B cell (primary cell): ENCODE measurements around the gene FBXO48. TPM values are rescaled to one million over a fixed set of nuclear protein-coding genes. Genes with fewer than 3 reads are reported as not detected.

ENCODE experiments used
- ATAC-seq: fragments of 200-7000 bp; cut with Tn5 transposase; one replicate; pipeline ENCODE4 v1.10.0; 2021; ENCODE audit warnings: low read depth, mild to moderate bottlenecking, moderate number of reproducible peaks, moderate library complexity
- CTCF ChIA-PET: fragments of 350-600 bp; sonication (Branson Sonifier 250); formaldehyde crosslinking; loops from one replicate; lab custom pipeline; 2021; ENCODE audit warnings: antibody characterized with exemption, inconsistent platforms; lab: Charles Lee
- POLR2A ChIA-PET: fragments of 350-600 bp; sonication (Branson Sonifier 250); formaldehyde crosslinking; loops from one replicate; lab custom pipeline; 2021; ENCODE audit warnings: antibody characterized with exemption; lab: Charles Lee
- DNase-seq: peaks from one replicate; pipeline ENCODE4 v3.0.0; 2013
- H2AFZ ChIP-seq: 2 replicates; pipeline ENCODE4 v1.6.1; 2012; ENCODE audit warnings: mild to moderate bottlenecking, low read depth, low read length; ENCODE audit not compliant: insufficient read depth, poor library complexity, severe bottlenecking
- H3K27ac ChIP-seq, 2 donors: 1 replicate in 1 of 2; 2 replicates in 1 of 2; pipeline ENCODE4 v1.5.1; 2012 to 2013; ENCODE audit warnings: low read length in 2 of 2, mild to moderate bottlenecking in 2 of 2, moderate library complexity in 1 of 2
- H3K27me3 ChIP-seq, 4 experiments: fragments of 200-600 bp in 1 of 4; sonication (generic) in 1 of 4; replicated peaks in 1 of 4; 1 replicate in 2 of 4; 2 replicates in 2 of 4; pipeline versions ENCODE4 v1.6.1 to v1.7.0; 2013 to 2016; ENCODE audit warnings: low read length in 3 of 4, mild to moderate bottlenecking in 2 of 4, mixed read lengths in 1 of 4, moderate library complexity in 1 of 4; ENCODE audit not compliant: insufficient read depth in 4 of 4, control insufficient read depth in 3 of 4; ENCODE audit errors: control extremely low read depth in 1 of 4
- H3K36me3 ChIP-seq, 2 experiments: replicated peaks in 1 of 2; 1 replicate in 1 of 2; 2 replicates in 1 of 2; pipeline versions ENCODE4 v1.6.1 to v1.7.1; 2013; ENCODE audit warnings: low read length in 1 of 2; ENCODE audit not compliant: insufficient read depth in 2 of 2, control insufficient read depth in 1 of 2; ENCODE audit errors: control extremely low read depth in 1 of 2, extremely low read depth in 1 of 2
- H3K4me1 ChIP-seq, 2 donors: fragments of 200-600 bp in 1 of 2; sonication (generic) in 1 of 2; 1 replicate in 1 of 2; 2 replicates in 1 of 2; pipeline versions ENCODE4 v1.5.1 to v1.6.1; 2013 to 2017; ENCODE audit warnings: low read length in 2 of 2; ENCODE audit not compliant: control insufficient read depth in 2 of 2, insufficient read depth in 2 of 2
- H3K4me2 ChIP-seq: replicated peaks from 2 replicates; pipeline ENCODE3; 2012; ENCODE audit warnings: mild to moderate bottlenecking, low read depth, low read length; ENCODE audit not compliant: poor library complexity, severe bottlenecking
- H3K4me3 ChIP-seq, 5 experiments: fragments of 200-600 bp in 1 of 5; sonication (generic) in 1 of 5; 1 replicate in 3 of 5; 2 replicates in 2 of 5; pipeline versions ENCODE4 v1.5.1 to v1.7.0; 2011 to 2016; ENCODE audit warnings: low read length in 4 of 5, mild to moderate bottlenecking in 4 of 5, low read depth in 2 of 5, control low read depth in 1 of 5, moderate library complexity in 1 of 5; ENCODE audit not compliant: insufficient read depth in 1 of 5; ENCODE audit errors: control extremely low read depth in 1 of 5, extremely low read depth in 1 of 5
- H3K79me2 ChIP-seq: fragments of 200-600 bp; sonication (generic); one replicate; pipeline ENCODE4 v1.6.0; 2016; ENCODE audit warnings: low read length; ENCODE audit not compliant: control insufficient read depth, insufficient read depth
- H3K9ac ChIP-seq: fragments of 200-600 bp; sonication (generic); 2 replicates; pipeline ENCODE4 v1.6.1; 2017; ENCODE audit warnings: mild to moderate bottlenecking, low read length, moderate library complexity
- H3K9me3 ChIP-seq, 3 donors: one replicate each; pipeline versions ENCODE4 v1.6.1 to v1.7.1; 2013; ENCODE audit warnings: low read length in 2 of 3; ENCODE audit not compliant: control insufficient read depth in 2 of 3, insufficient read depth in 1 of 3; ENCODE audit errors: control extremely low read depth in 1 of 3
- H4K20me1 ChIP-seq: 2 replicates; pipeline ENCODE4 v1.6.0; 2012; ENCODE audit warnings: mild to moderate bottlenecking, low read length; ENCODE audit not compliant: insufficient read depth, control insufficient read depth, poor library complexity, severe bottlenecking
- H3K27ac Mint-ChIP-seq: one replicate; pipeline ENCODE4 v1.8.0; 2021; ENCODE audit warnings: mixed read lengths
- H3K27me3 Mint-ChIP-seq: one replicate; pipeline ENCODE4 v1.8.0; 2021; ENCODE audit warnings: mixed read lengths
- H3K4me1 Mint-ChIP-seq: one replicate; pipeline ENCODE4 v1.8.0; 2021; ENCODE audit warnings: mixed read lengths
- H3K4me3 Mint-ChIP-seq: one replicate; pipeline ENCODE4 v1.8.0; 2021; ENCODE audit warnings: mixed read lengths
- H3K9me3 Mint-ChIP-seq: one replicate; pipeline ENCODE4 v1.8.0; 2022; ENCODE audit warnings: mixed read lengths; ENCODE audit not compliant: insufficient read depth
- EZH2 ChIP-seq: IDR thresholded peaks from 2 replicates; pipeline ENCODE4 v1.6.1; 2012; ENCODE audit warnings: borderline replicate concordance, low read depth, mild to moderate bottlenecking, moderate library complexity, low read length; ENCODE audit not compliant: insufficient read depth, poor library complexity, severe bottlenecking
- WGBS: methylation state at CpG from one replicate; pipeline ENCODE4 v1.1.5; 2013; ENCODE audit warnings: missing lambda C conversion rate; ENCODE audit not compliant: insufficient coverage; 5-methylcytosine and 5-hydroxymethylcytosine counted together
- intact Hi-C: fragments of 100-400 bp; cut with micrococcal nuclease; formaldehyde crosslinking; loops from one replicate; pipeline ENCODE4 v1.10.0; 2022
- polyA plus RNA-seq: library from polyadenylated mRNA; depleted of rRNA; stranded (reverse); fragments of >200 nt; gene quantifications from 2 replicates; pipeline ENCODE4 v1.2.3, GENCODE V29; 2012
- total RNA-seq, 2 donors: library from RNA; stranded (reverse); fragments of 120-200 nt in 1 of 2; gene quantifications; 1 replicate in 1 of 2; 2 replicates in 1 of 2; pipeline versions ENCODE4 v1.2.3 to v1.2.4, GENCODE V29; 2013 to 2022
- TF ChIP-seq, protein P1 (sequence below): fragments of 200-600 bp; IDR thresholded peaks from one replicate; pipeline ENCODE4 v1.8.0; 2022; ENCODE audit warnings: antibody characterized with exemption, mild to moderate bottlenecking

FBXO48 gene
- total and polyA plus RNA-seq, 2 donors (not counting 1 experiment from before 2014, with no cell fraction given), result 1.5 to 3.2 TPM

DNA sequence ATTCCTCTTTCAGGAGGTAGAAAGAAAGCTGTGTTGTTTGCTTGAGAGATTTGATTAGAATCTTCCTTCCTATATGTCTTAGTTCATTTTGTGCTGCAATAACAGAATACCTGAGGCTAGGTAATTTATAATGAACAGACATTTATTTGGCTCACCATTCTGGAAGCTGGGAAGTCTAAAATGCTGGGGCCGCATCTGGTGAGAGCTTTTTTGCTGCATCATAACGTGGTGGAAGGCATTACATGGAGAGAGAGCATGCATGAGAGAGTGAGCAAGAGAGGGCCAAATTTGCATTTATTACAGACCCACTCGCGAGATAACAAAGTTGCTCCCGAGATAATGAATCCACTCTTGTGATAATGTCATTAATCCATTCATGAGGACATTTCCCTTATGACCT, 34.7 kb upstream of the FBXO48 start:
- TF ChIP-seq, protein P1, sequence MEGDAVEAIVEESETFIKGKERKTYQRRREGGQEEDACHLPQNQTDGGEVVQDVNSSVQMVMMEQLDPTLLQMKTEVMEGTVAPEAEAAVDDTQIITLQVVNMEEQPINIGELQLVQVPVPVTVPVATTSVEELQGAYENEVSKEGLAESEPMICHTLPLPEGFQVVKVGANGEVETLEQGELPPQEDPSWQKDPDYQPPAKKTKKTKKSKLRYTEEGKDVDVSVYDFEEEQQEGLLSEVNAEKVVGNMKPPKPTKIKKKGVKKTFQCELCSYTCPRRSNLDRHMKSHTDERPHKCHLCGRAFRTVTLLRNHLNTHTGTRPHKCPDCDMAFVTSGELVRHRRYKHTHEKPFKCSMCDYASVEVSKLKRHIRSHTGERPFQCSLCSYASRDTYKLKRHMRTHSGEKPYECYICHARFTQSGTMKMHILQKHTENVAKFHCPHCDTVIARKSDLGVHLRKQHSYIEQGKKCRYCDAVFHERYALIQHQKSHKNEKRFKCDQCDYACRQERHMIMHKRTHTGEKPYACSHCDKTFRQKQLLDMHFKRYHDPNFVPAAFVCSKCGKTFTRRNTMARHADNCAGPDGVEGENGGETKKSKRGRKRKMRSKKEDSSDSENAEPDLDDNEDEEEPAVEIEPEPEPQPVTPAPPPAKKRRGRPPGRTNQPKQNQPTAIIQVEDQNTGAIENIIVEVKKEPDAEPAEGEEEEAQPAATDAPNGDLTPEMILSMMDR, result no peak
- no peak for TF ChIP-seq EZH2
- Histone ChIP-seq H3K9ac (no peak overlapping the region), H3K4me2 (no peak overlapping the region), H3K9me3 (no peaks in the 10 kb centered on the region), H3K27me3 (no peaks in the 10 kb centered on the region), H3K36me3 (no peaks in the 10 kb centered on the region), H3K4me3 (no peak overlapping the region), H4K20me1 (no peaks in the 10 kb centered on the region), H2AFZ (no peak overlapping the region), H3K79me2 (no peaks in the 10 kb centered on the region), H3K4me1 (no peaks in the 10 kb centered on the region), H3K27ac (no peak overlapping the region)
- POLR2A ChIA-PET, result no interaction called here
- Mint-ChIP-seq H3K27me3 (no peaks in the 10 kb centered on the region), H3K4me3 (no peak overlapping the region), H3K9me3 (no peaks in the 10 kb centered on the region), H3K27ac (no peak overlapping the region), H3K4me1 (no peaks in the 10 kb centered on the region)
- WGBS, result 85% methylated on average over 2 of the region's 5 CpGs
- no peak for DNase-seq
- intact Hi-C loops, result loop anchor here (10.0 kb wide), 1 partner anchor 63 kb away; no protein-coding TSS in a partner anchor
- ATAC-seq, result no peak
- CTCF ChIA-PET, result interaction anchor here (0.6 kb wide), 2 partner anchors 306 to 460 kb away, joined by 3 read pairs; no protein-coding TSS in a partner anchor

- WGBS, result 100% methylated on average over 3 of the region's 4 CpGs
- ChIA-PET CTCF (interaction anchor here (0.8 to 1.2 kb wide), 3 partner anchors 13 to 427 kb away, joined by 3 to 5 read pairs (median 3); no protein-coding TSS in a partner anchor), POLR2A (no interaction called here)
- no peak for DNase-seq
- intact Hi-C loops, result loop anchor here (10.0 kb wide), 1 partner anchor 64 kb away; no protein-coding TSS in a partner anchor
- no peak for ATAC-seq
- no peaks in the 10 kb centered on the region for H3K27me3 Mint-ChIP-seq
- Histone ChIP-seq H3K79me2 (no peaks in the 10 kb centered on the region), H3K4me2 (no peak overlapping the region), H4K20me1 (no peaks in the 10 kb centered on the region), H3K27ac (no peak overlapping the region), H3K4me3 (no peak overlapping the region), H3K27me3 (no peaks in the 10 kb centered on the region), H3K4me1 (no peaks in the 10 kb centered on the region), H3K36me3 (peaks cover 0 to 2% of the 10 kb centered on the region in 2 experiments), H3K9ac (no peak overlapping the region), H2AFZ (no peak overlapping the region), H3K9me3 (peaks cover 2 to 7% (median 2%) of the 10 kb centered on the region in 3 donors)
- H3K27ac Mint-ChIP-seq, result no peak overlapping the region
- H3K4me1 Mint-ChIP-seq, result no peaks in the 10 kb centered on the region
- no peak overlapping the region for H3K4me3 Mint-ChIP-seq
- H3K9me3 Mint-ChIP-seq, result no peaks in the 10 kb centered on the region
- no peak for TF ChIP-seq EZH2
- TF ChIP-seq, protein P1, result no peak
These were observed 33.6 kb upstream of the FBXO48 start for GRCh38 chr2:68500649-68501048.
